KBM-7 (cell line): ENCODE data around the gene FNDC4.

ENCODE experiments used
- DNase-seq: peaks from one replicate; pipeline ENCODE4 v3.0.0-alpha.2; 2015
- in situ Hi-C: fragments of 300-500 bp; cut with MboI; formaldehyde crosslinking; loops from 2 replicates; pipeline ENCODE4 v1.14.3; 2020; ENCODE audit warnings: low sequenced_read_pairs, low pct_unique_long_range_greater_than_20kb, mixed read lengths

Gene FNDC4

GRCh38 chr2:27495840-27496356 is 898 bp upstream of the FNDC4 start:
- no peak for DNase-seq

GRCh38 chr2:27494284-27494943 is 586 bp downstream of the FNDC4 start:
- in situ Hi-C loops = no loop called here
- DNase-seq = no peak

More at GRCh38 chr2:27495840-27496356, 898 bp upstream of the FNDC4 start:
- in situ Hi-C loops = no loop called here

- DNase-seq = no peak
- in situ Hi-C loops = no loop called here
Measured at GRCh38 chr2:27493948-27494283, 1.1 kb downstream of the FNDC4 start.

- in situ Hi-C loops = no loop called here
- DNase-seq = no peak
Measured at GRCh38 chr2:27492557-27492956, 2.4 kb downstream of the FNDC4 start.

- in situ Hi-C loops = no loop called here
Measured at GRCh38 chr2:27489498-27490397, 5.3 kb downstream of the FNDC4 start, which contains the start of gene IFT172. Gene IFT172, minus strand, starts transcription at chr2:27489743. Its CDS starts 90 bp downstream, at chr2:27489653.

GRCh38 chr2:27489118-27489497 is 5.9 kb downstream of the FNDC4 start:
- DNase-seq = no peak
- in situ Hi-C loops = no loop called here

More at GRCh38 chr2:27489498-27490397, 5.3 kb downstream of the FNDC4 start, which contains the start of gene IFT172:
- peak; percentile 99 for DNase-seq

GRCh38 chr2:27485496-27485895 is 9.5 kb downstream of the FNDC4 start:
- DNase-seq = no peak
- in situ Hi-C loops = no loop called here

- DNase-seq = no peak
- in situ Hi-C loops = no loop called here
Measured at GRCh38 chr2:27471961-27472360, 23.0 kb downstream of the FNDC4 start.

- no peak for DNase-seq
- in situ Hi-C loops = no loop called here
Measured at GRCh38 chr2:27464443-27464842, 30.6 kb downstream of the FNDC4 start.

GRCh38 chr2:27461118-27461517 is 33.9 kb downstream of the FNDC4 start:
- DNase-seq = no peak
- in situ Hi-C loops = no loop called here

GRCh38 chr2:27453968-27454367 is 41.0 kb downstream of the FNDC4 start:
- DNase-seq = no peak
- in situ Hi-C loops = no loop called here

- DNase-seq = no peak
- in situ Hi-C loops = no loop called here
Measured at GRCh38 chr2:27451095-27451494, 43.9 kb downstream of the FNDC4 start.

GRCh38 chr2:27448381-27448780 is 46.6 kb downstream of the FNDC4 start:
- in situ Hi-C loops = no loop called here
- DNase-seq = no peak

GRCh38 chr2:27446057-27446456 is 48.9 kb downstream of the FNDC4 start:
- no peak for DNase-seq
- in situ Hi-C loops = no loop called here

GRCh38 chr2:27445615-27446014 is 49.4 kb downstream of the FNDC4 start:
- in situ Hi-C loops = no loop called here
- DNase-seq = no peak

GRCh38 chr2:27445155-27445554 is 49.8 kb downstream of the FNDC4 start:
- no peak for DNase-seq
- in situ Hi-C loops = no loop called here

GRCh38 chr2:27442920-27443282 is 52.1 kb downstream of the FNDC4 start:
- in situ Hi-C loops = no loop called here
- DNase-seq = no peak

- in situ Hi-C loops = no loop called here
- DNase-seq = no peak
Measured at GRCh38 chr2:27441958-27442919, 52.8 kb downstream of the FNDC4 start, which contains the start of gene KRTCAP3. Gene KRTCAP3, plus strand, starts transcription at chr2:27442381. Its CDS starts 32 bp downstream, at chr2:27442413.
